ENCODE data around the gene IFT57. TPM values are rescaled to one million over a fixed set of nuclear protein-coding genes. Genes with fewer than 3 reads are reported as not detected.

Gene IFT57
- total and polyA plus RNA-seq, 2 of the 8 experiments (the other 6 are each of a cell fraction or from before 2014, with no cell fraction given), result 15.1 to 27.8 TPM

DNA sequence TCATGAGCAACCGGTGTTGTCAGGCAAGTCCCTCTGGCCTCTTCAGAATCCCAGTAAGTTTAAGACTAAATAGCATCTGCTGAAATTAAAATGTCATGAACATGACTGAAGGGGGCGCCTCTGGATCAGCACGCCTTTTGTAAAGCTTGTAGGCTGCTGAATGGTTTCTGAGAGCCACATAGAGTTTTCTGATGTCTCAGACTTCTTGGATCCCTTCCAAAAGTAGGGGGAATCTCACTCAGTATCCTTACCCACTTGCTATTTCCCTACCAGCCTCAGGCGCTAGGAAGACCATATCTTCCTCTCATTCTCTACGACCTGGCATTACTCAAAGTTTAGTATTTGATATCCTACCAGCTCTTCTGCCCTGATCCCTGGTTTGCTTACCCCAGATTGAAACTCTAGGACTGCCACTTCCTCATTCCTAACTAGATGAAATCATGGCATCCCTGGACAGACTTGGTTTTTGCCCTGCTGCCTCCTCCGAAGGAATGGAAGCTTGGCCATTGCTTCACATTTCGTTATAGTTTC is 68.7 kb downstream of the IFT57 start:
- H3K14ac ChIP-seq (ENCODE audit: insufficient read length), result no peak overlapping the region
- H3K27ac ChIP-seq (ENCODE audit: low read depth, low read length), result no peak overlapping the region
- no peaks in the 10 kb centered on the region for H3K9me3 ChIP-seq (ENCODE audit: insufficient read depth in 2 of 2, low read depth in 1 of 2, low read length in 1 of 2)
- no peaks in the 10 kb centered on the region for H3K79me2 ChIP-seq (ENCODE audit: control insufficient read depth in 1 of 2, insufficient read depth in 2 of 2, low read length in 2 of 2)
- DNase-seq (ENCODE audit: low read depth in 1 of 2, low spot score in 2 of 2), result peak; percentile 29 to 64
- WGBS, 2 experiments (ENCODE audit: extremely low coverage in 1 of 2, insufficient coverage in 1 of 2, insufficient read length in 1 of 2, insufficient replicate concordance in 2 of 2, low coverage in 1 of 2, low lambda C conversion rate in 2 of 2, missing lambda C conversion rate in 1 of 2), result 53% methylated on average over 7 of the region's 7 CpGs; no CpG with 5 or more reads in 1 of the 2 experiments
- no peak overlapping the region for H3K4me2 ChIP-seq (ENCODE audit: insufficient read depth in 1 of 2, low read depth in 2 of 2, low read length in 2 of 2)
- no peak overlapping the region for H2BK5ac ChIP-seq (ENCODE audit: low read depth, low read length)
- no peaks in the 10 kb centered on the region for H3K79me1 ChIP-seq (ENCODE audit: low read depth, low read length)
- no peaks in the 10 kb centered on the region for H3K36me3 ChIP-seq (ENCODE audit: control insufficient read depth in 2 of 4, insufficient read depth in 4 of 4, low read length in 3 of 4)
- H3K4me1 ChIP-seq (replicated peaks in 1 of 4; ENCODE audit: control insufficient read depth in 3 of 4, insufficient read depth in 4 of 4, low read length in 3 of 4), result peaks cover 0 to 4% (median 0%) of the 10 kb centered on the region in 4 experiments; a peak in 1 of 7 replicates
- H3K18ac ChIP-seq (ENCODE audit: extremely low read depth, low read length), result no peak overlapping the region
- FAIRE-seq, result peak; percentile 84
- H3K4ac ChIP-seq (replicated peaks; ENCODE audit: insufficient read length, low read depth, low read length), result no peak overlapping the region
- no peak overlapping the region for H3K23ac ChIP-seq (ENCODE audit: insufficient read length)
- peak overlapping the region; percentile 88 for H2AFZ ChIP-seq (ENCODE audit: low read length)
- no peak overlapping the region for H2AK5ac ChIP-seq (ENCODE audit: low read depth, low read length)
- no peak overlapping the region for H2BK120ac ChIP-seq (replicated peaks; ENCODE audit: low read depth, low read length)
- H3K9ac ChIP-seq (replicated peaks in 1 of 4; ENCODE audit: extremely low read depth in 1 of 4, low read depth in 3 of 4, low read length in 3 of 4), result no peak overlapping the region
- no peaks in the 10 kb centered on the region for H3K23me2 ChIP-seq (ENCODE audit: low read depth, low read length)
- H2BK20ac ChIP-seq (ENCODE audit: low read length), result no peak overlapping the region
- H3K56ac ChIP-seq (replicated peaks; ENCODE audit: insufficient read length, low read depth, low read length), result no peak overlapping the region
- H2BK12ac ChIP-seq (ENCODE audit: low read depth, low read length), result no peak overlapping the region
- no peak overlapping the region for H4K91ac ChIP-seq (replicated peaks; ENCODE audit: insufficient read length, low read length)
- H4K8ac ChIP-seq (ENCODE audit: extremely low read depth, insufficient read depth, low read length), result no peak overlapping the region
- H3K4me3 ChIP-seq (ENCODE audit: extremely low read depth in 1 of 4, insufficient read depth in 2 of 4, low read depth in 3 of 4, low read length in 4 of 4), result no peak overlapping the region
- H3K27me3 ChIP-seq (replicated peaks in 1 of 4; ENCODE audit: control insufficient read depth in 3 of 4, extremely low read depth in 1 of 4, insufficient read depth in 3 of 4, low read length in 3 of 4), result no peaks in the 10 kb centered on the region
- CTCF ChIA-PET (ENCODE audit: partially characterized antibody), result interaction anchor here (0.7 to 2.3 kb wide), 40 partner anchors 8 to 764 kb away, joined by 3 to 16 read pairs (median 4); no protein-coding TSS in a partner anchor
- no peak overlapping the region for H2BK15ac ChIP-seq (ENCODE audit: low read length)
- no peaks in the 10 kb centered on the region for H4K20me1 ChIP-seq (replicated peaks in 1 of 2; ENCODE audit: control insufficient read depth in 1 of 2, insufficient read depth in 2 of 2, low read length in 2 of 2)
- H4K5ac ChIP-seq (ENCODE audit: insufficient read length, low read depth, low read length), result no peak overlapping the region
- POLR2A ChIA-PET (ENCODE audit: partially characterized antibody), result interaction anchor here (1.0 kb wide), 2 partner anchors 15 to 40 kb away, joined by 4 read pairs; no protein-coding TSS in a partner anchor
- TF ChIP-seq BACH1 (IDR thresholded peaks at IDR 0.05; ENCODE audit: low read length) (no peak), SAP30 (IDR thresholded peaks at IDR 0.05; ENCODE audit: insufficient read depth, insufficient replicate concordance, low read length) (no peak)
